GM10266 (cell line): Measurements from ENCODE around the gene SKA3.

Experiments used
- DNase-seq: peaks from one replicate; pipeline ENCODE4 v3.0.0; 2012; ENCODE audit errors: extremely low spot score
- TF ChIP-seq, protein P1 (sequence below): IDR thresholded peaks from 2 replicates; pipeline ENCODE4 v1.5.1; 2012; ENCODE audit warnings: mild to moderate bottlenecking, low read depth; ENCODE audit not compliant: control insufficient read depth, insufficient read depth; ENCODE audit errors: missing control alignments

SKA3 gene

DNA sequence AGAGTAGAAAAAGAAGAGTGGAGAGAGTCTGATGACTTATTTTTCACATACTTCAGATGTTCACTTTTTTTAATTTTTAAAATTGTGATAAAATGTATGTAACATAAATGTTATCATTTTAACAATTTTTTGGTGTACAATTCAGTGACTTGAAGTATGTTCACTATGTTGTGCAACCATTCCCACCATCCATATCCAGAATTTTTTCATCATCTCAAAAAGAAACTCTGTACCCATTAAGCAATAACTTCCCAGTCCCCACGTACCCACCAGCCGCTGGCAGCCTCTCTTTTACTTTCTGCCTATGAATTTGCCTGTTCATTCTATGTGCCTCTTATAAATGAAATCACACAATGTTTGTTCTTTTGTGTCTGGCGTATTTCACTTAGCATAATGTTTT, 43.3 kb downstream of the SKA3 start:
- TF ChIP-seq, protein P1, sequence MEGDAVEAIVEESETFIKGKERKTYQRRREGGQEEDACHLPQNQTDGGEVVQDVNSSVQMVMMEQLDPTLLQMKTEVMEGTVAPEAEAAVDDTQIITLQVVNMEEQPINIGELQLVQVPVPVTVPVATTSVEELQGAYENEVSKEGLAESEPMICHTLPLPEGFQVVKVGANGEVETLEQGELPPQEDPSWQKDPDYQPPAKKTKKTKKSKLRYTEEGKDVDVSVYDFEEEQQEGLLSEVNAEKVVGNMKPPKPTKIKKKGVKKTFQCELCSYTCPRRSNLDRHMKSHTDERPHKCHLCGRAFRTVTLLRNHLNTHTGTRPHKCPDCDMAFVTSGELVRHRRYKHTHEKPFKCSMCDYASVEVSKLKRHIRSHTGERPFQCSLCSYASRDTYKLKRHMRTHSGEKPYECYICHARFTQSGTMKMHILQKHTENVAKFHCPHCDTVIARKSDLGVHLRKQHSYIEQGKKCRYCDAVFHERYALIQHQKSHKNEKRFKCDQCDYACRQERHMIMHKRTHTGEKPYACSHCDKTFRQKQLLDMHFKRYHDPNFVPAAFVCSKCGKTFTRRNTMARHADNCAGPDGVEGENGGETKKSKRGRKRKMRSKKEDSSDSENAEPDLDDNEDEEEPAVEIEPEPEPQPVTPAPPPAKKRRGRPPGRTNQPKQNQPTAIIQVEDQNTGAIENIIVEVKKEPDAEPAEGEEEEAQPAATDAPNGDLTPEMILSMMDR = no peak
- no peak for DNase-seq

GRCh38 chr13:21130116-21130515, 46.2 kb downstream of the SKA3 start:
- TF ChIP-seq, protein P1 = no peak
- no peak for DNase-seq

- TF ChIP-seq, protein P1 = no peak
- DNase-seq = no peak
These were observed 51.5 kb downstream of the SKA3 start for GRCh38 chr13:21124852-21125251.

DNA sequence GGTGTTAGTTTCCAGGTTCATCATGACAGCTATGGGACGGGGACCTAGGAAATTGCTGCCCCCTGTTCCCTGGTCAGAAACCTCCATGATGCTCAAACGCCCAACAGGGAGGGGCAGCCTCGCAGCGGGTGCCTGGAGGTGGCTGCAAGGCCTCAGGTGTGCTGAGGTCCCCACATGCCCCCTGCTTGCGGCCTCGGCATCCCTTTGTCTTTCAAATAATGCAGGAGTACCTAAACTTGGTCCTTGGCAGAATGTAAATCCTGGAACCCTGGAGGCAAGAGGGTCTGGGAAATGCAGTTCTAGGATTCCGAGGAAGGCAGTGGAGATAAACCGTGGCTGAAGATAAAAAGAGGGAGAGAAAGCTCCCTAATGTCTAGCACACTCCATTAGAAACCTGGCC, 52.4 kb downstream of the SKA3 start:
- DNase-seq = no peak
- TF ChIP-seq, protein P1 = no peak

DNA sequence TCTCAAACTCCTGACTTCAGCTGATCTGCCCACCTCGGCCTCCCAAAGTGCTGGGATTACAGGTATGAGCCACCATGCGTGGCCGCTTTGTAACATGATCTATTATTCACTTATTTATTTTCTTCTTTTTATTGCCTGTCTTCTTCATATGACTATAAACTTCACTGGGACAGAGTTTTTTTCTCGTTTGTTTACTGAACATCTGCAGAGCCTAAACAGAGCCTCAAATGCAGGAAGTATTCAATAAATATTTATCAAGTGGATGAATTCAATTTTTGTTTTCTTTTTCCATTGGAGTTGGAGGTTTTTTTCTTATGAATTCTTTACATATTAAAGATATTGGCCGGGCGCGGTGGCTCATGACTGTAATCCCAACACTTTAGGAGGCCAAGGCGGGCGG, 54.7 kb downstream of the SKA3 start:
- DNase-seq = no peak
- TF ChIP-seq, protein P1 = no peak

DNA sequence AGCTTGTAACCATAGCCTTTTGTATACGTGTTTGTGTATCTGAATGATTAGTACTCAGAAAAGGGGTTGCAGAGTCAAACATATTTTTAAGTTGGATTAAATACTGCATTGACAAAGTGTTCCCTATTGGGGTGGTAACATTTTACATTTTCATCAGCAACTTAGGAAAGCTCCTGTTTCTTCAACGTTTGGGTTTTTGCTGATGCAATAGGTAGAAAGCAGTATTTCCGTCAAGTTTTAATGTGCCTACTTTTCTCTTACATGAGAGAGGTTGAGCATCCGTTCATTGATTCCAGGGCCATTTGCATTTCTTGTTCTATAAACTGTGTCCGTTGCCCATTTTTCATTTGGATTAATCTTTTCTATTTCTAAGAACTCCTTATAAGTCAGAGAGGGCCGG, 56.2 kb downstream of the SKA3 start:
- TF ChIP-seq, protein P1 = no peak

DNA sequence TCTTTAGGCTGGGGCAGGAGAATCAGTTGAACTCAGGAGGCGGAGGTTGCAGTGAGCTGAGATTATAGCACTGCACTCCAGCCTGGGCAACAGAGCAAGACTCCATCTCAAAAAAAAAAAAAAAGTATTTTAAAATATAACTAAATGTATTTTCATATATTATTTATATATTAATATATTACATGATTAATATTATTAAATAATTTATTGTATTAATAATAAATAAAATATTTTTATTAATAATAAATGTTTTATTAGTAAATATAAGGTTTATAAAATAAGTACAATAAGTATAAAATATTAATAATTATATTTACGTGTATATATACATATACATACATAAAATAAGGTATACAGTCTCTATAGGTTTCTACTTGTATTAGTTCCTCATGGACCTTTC, 56.8 kb downstream of the SKA3 start:
- DNase-seq = no peak
- TF ChIP-seq, protein P1 = no peak

More for the DNA sequence above, 56.2 kb downstream of the SKA3 start:
- DNase-seq = no peak
